HCT116 (cell line): ENCODE measurements around the gene TFPT. TPM values are rescaled to one million over a fixed set of nuclear protein-coding genes. Genes with fewer than 3 reads are reported as not detected.

Experiments
- ATAC-seq: fragments of 200-7000 bp; cut with Tn5 transposase; 2 replicates; pipeline ENCODE4 v1.9.1; 2020; ENCODE audit warnings: mild to moderate bottlenecking, moderate library complexity
- BruUV-seq: library from RNA; stranded (reverse); fragments of 400-500 nt; replicated peaks from 2 replicates; lab custom pipeline; 2021; lab: Mats Ljungman, UMichigan
- CTCF ChIA-PET: fragments of 300-600 bp; sonication (Branson Sonifier 250); formaldehyde crosslinking; loops from one replicate; lab custom pipeline; 2021; ENCODE audit warnings: antibody characterized with exemption; lab: Charles Lee
- POLR2A ChIA-PET: fragments of 300-600, 350-600 bp; sonication (Branson Sonifier 250); formaldehyde crosslinking; loops from one replicate; lab custom pipeline; 2021; ENCODE audit warnings: antibody characterized with exemption; lab: Charles Lee
- RAD21 ChIA-PET, 2 experiments: fragments of 300-600 bp; sonication (Branson Sonifier 250); formaldehyde crosslinking; loops; one replicate each; lab custom pipeline; 2023; ENCODE audit warnings: low total read pairs in 2 of 2; ENCODE audit not compliant: uncharacterized antibody in 2 of 2, unreplicated experiment in 2 of 2, low non-redundant PET in 1 of 2; lab: Charles Lee
- DNase-seq: peaks from one replicate; pipeline ENCODE4 v3.0.0-alpha.2; 2010; ENCODE audit warnings: low read depth, low spot score
- H2AFZ ChIP-seq: fragments of 200-600 bp; shearing (Covaris generic), sonication (generic); 2 replicates; pipeline ENCODE4 v1.6.1; 2017; ENCODE audit warnings: low read depth, mixed run types, mixed read lengths, antibody characterized with exemption, low read length; ENCODE audit not compliant: poor library complexity, severe bottlenecking
- H3K27ac ChIP-seq: 2 replicates; pipeline ENCODE4 v1.5.1; 2012; ENCODE audit warnings: low read depth, low read length
- H3K27me3 ChIP-seq: fragments of 200-600 bp; sonication (generic); 2 replicates; pipeline ENCODE4 v1.6.1; 2016; ENCODE audit warnings: mixed run types, low read length, mixed read lengths; ENCODE audit not compliant: insufficient read depth
- H3K36me3 ChIP-seq, 2 experiments: fragments of 200-500 bp in 1 of 2; fragments of 200-600 bp in 1 of 2; sonication (Bioruptor generic) in 1 of 2; sonication (generic) in 1 of 2; 2 replicates each; pipeline versions ENCODE4 v1.5.1 to v1.6.1; 2014 to 2016; ENCODE audit warnings: low read length in 2 of 2, inconsistent platforms in 1 of 2, mixed read lengths in 1 of 2, mixed run types in 1 of 2; ENCODE audit not compliant: insufficient read depth in 2 of 2, control insufficient read depth in 1 of 2
- H3K4me1 ChIP-seq, 2 experiments: fragments of 200-600 bp in 1 of 2; sonication (generic) in 1 of 2; 2 replicates each; pipeline versions ENCODE4 v1.5.1 to v1.6.1; 2012 to 2017; ENCODE audit warnings: low read length in 2 of 2, inconsistent platforms in 1 of 2, mild to moderate bottlenecking in 1 of 2, mixed read lengths in 1 of 2, mixed run types in 1 of 2, moderate library complexity in 1 of 2; ENCODE audit not compliant: insufficient read depth in 2 of 2, control insufficient read depth in 1 of 2
- H3K4me2 ChIP-seq: fragments of 200-600 bp; sonication (generic); 2 replicates; pipeline ENCODE4 v1.6.1; 2017; ENCODE audit warnings: mixed run types, low read length, mixed read lengths
- H3K4me3 ChIP-seq, 2 experiments: fragments of 200-600 bp in 1 of 2; sonication (generic) in 1 of 2; replicated peaks in 1 of 2; 2 replicates each; pipeline ENCODE4 v1.5.1; 2011 to 2016; ENCODE audit warnings: low read length in 2 of 2, control low read depth in 1 of 2, low read depth in 1 of 2, mild to moderate bottlenecking in 1 of 2, mixed read lengths in 1 of 2, mixed run types in 1 of 2
- H3K79me2 ChIP-seq: fragments of 200-600 bp; sonication (generic); 2 replicates; pipeline ENCODE4 v1.6.1; 2017; ENCODE audit warnings: mild to moderate bottlenecking, mixed run types, low read length, moderate library complexity, mixed read lengths; ENCODE audit not compliant: insufficient read depth
- H3K9ac ChIP-seq: fragments of 200-600 bp; sonication (generic); 2 replicates; pipeline ENCODE4 v1.6.1; 2016; ENCODE audit warnings: low read length, mixed read lengths
- H3K9me2 ChIP-seq: fragments of 200-600 bp; sonication (generic), shearing (Covaris generic); 2 replicates; pipeline ENCODE4 v1.6.1; 2017; ENCODE audit warnings: mixed run types, mild to moderate bottlenecking, moderate library complexity; ENCODE audit not compliant: insufficient read depth
- H3K9me3 ChIP-seq, 2 experiments: fragments of 200-500 bp in 1 of 2; fragments of 200-600 bp in 1 of 2; sonication (Bioruptor generic) in 1 of 2; sonication (generic) in 1 of 2; 2 replicates each; pipeline ENCODE4 v1.6.1; 2014 to 2017; ENCODE audit warnings: low read length in 2 of 2, mixed read lengths in 2 of 2, inconsistent platforms in 1 of 2, low read depth in 1 of 2, mild to moderate bottlenecking in 1 of 2, mixed run types in 1 of 2, moderate library complexity in 1 of 2; ENCODE audit not compliant: control insufficient read depth in 1 of 2, insufficient read depth in 1 of 2
- H4K20me1 ChIP-seq: fragments of 200-600 bp; sonication (generic), shearing (Covaris generic); 2 replicates; pipeline ENCODE4 v1.6.1; 2017; ENCODE audit warnings: mixed run types, mild to moderate bottlenecking, moderate library complexity; ENCODE audit not compliant: insufficient read depth
- CBX3 ChIP-seq: IDR thresholded peaks from 2 replicates; pipeline ENCODE4 v1.6.1; 2012; ENCODE audit warnings: low read depth
- CEBPB ChIP-seq: IDR thresholded peaks from 2 replicates; pipeline ENCODE4 v1.6.1; 2012; ENCODE audit warnings: low read depth
- ELF1 ChIP-seq: IDR thresholded peaks from 2 replicates; pipeline ENCODE4 v1.6.1; 2012; ENCODE audit warnings: low read depth, borderline replicate concordance
- EZH2 ChIP-seq: fragments of 200-600 bp; sonication (generic); IDR thresholded peaks from 2 replicates; pipeline ENCODE4 v1.6.1; 2017; ENCODE audit warnings: antibody characterized with exemption, mixed run types
- EZH2phosphoT487 ChIP-seq: fragments of 200-600 bp; IDR thresholded peaks from 2 replicates; pipeline ENCODE4 v1.6.1; 2018; ENCODE audit warnings: antibody characterized with exemption, borderline replicate concordance
- JUND ChIP-seq: IDR thresholded peaks from 2 replicates; pipeline ENCODE4 v1.6.1; 2012
- POLR2A ChIP-seq: IDR thresholded peaks from 2 replicates; pipeline ENCODE4 v1.7.0; 2011; ENCODE audit warnings: borderline replicate concordance; ENCODE audit not compliant: insufficient read depth, insufficient read length; ENCODE audit errors: extremely low read depth
- RAD21 ChIP-seq: IDR thresholded peaks from 2 replicates; pipeline ENCODE4 v1.6.1; 2012; ENCODE audit warnings: low read depth, mild to moderate bottlenecking
- SIN3A ChIP-seq: IDR thresholded peaks from 2 replicates; pipeline ENCODE4 v1.6.1; 2012; ENCODE audit warnings: low read depth
- SP1 ChIP-seq: IDR thresholded peaks from 2 replicates; pipeline ENCODE4 v1.6.1; 2012; ENCODE audit warnings: low read depth
- ZFX ChIP-seq: fragments of 450-650 bp; IDR thresholded peaks from 2 replicates; pipeline ENCODE4 v1.6.1; 2017
- ZNF274 ChIP-seq: fragments of 200-500 bp; sonication (Bioruptor generic); IDR thresholded peaks from 2 replicates; pipeline ENCODE4 v1.6.1; 2014; ENCODE audit warnings: mild to moderate bottlenecking, low read depth, low read length, inconsistent platforms
- intact Hi-C: fragments of 100-400 bp; cut with micrococcal nuclease; formaldehyde crosslinking; loops from 2 replicates; pipeline ENCODE4 v1.10.0; 2022
- total RNA-seq: library from RNA; stranded (reverse); gene quantifications from one replicate; pipeline ENCODE4 v1.2.1, GENCODE V29; 2021; ENCODE audit not compliant: unreplicated experiment
- TF ChIP-seq, protein P1 (sequence below): IDR thresholded peaks from 2 replicates; pipeline ENCODE4 v1.6.1; 2011; ENCODE audit warnings: mild to moderate bottlenecking, low read length, moderate library complexity; ENCODE audit not compliant: insufficient replicate concordance; ENCODE audit errors: extremely low read depth
- TF ChIP-seq, protein P2 (sequence below): IDR thresholded peaks from 2 replicates; pipeline ENCODE4 v1.6.1; 2012
- TF ChIP-seq, protein P3 (sequence below): IDR thresholded peaks from 2 replicates; pipeline ENCODE4 v1.6.1; 2012; ENCODE audit warnings: low read depth
- TF ChIP-seq, protein P4 (sequence below): IDR thresholded peaks from 2 replicates; pipeline ENCODE4 v1.6.1; 2012

Gene TFPT
- total RNA-seq, 1 experiment from 2014 or later = 7.1 TPM

DNA sequence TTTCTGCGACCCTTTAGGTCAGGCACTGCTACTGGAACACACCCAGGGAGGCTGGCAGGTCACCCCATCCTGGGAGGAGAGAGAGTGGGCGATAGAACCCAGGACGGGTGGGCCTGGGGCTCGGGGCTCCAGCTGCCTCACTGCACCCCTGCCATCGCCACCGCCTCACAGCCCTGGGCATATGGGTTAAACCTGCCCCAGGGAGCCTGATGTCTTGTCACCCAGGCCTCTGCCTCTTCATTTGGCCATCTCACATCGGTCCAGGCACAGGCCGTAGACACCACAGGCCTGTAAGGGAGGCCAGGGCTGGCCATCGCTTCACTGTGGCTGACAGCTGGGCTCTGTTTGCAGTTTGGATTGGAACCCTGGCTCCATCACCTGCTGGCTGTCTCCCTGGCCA lies 10.3 kb upstream of the TFPT start:
- POLR2A ChIA-PET = no interaction called here
- no peaks in the 10 kb centered on the region for H3K9me3 ChIP-seq

More for the DNA sequence above, 10.3 kb upstream of the TFPT start:
- H3K79me2 ChIP-seq = no peaks in the 10 kb centered on the region
- H3K9ac ChIP-seq = no peak overlapping the region
- H3K27ac ChIP-seq = no peak overlapping the region
- H4K20me1 ChIP-seq = no peaks in the 10 kb centered on the region
- intact Hi-C loops = no loop called here
- H3K4me3 ChIP-seq = no peak overlapping the region
- H3K36me3 ChIP-seq = peaks cover 40 to 47% of the 10 kb centered on the region in 2 experiments; a peak in 3 of 4 replicates
- ATAC-seq (no peak), DNase-seq (no peak)
- no peaks in the 10 kb centered on the region for H3K9me2 ChIP-seq
- BruUV-seq = no TSS peak
- no peak for TF ChIP-seq CEBPB
- TF ChIP-seq SIN3A = no peak
- TF ChIP-seq ZNF274 = no peak
- TF ChIP-seq, protein P1, sequence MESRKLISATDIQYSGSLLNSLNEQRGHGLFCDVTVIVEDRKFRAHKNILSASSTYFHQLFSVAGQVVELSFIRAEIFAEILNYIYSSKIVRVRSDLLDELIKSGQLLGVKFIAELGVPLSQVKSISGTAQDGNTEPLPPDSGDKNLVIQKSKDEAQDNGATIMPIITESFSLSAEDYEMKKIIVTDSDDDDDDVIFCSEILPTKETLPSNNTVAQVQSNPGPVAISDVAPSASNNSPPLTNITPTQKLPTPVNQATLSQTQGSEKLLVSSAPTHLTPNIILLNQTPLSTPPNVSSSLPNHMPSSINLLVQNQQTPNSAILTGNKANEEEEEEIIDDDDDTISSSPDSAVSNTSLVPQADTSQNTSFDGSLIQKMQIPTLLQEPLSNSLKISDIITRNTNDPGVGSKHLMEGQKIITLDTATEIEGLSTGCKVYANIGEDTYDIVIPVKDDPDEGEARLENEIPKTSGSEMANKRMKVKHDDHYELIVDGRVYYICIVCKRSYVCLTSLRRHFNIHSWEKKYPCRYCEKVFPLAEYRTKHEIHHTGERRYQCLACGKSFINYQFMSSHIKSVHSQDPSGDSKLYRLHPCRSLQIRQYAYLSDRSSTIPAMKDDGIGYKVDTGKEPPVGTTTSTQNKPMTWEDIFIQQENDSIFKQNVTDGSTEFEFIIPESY = no peak
- no peak for TF ChIP-seq ZFX
- no peak for TF ChIP-seq CBX3
- TF ChIP-seq POLR2A = no peak
- TF ChIP-seq EZH2phosphoT487 = no peak
- no peak for TF ChIP-seq RAD21
- TF ChIP-seq JUND = no peak
- TF ChIP-seq ELF1 = no peak
- TF ChIP-seq SP1 = no peak
- TF ChIP-seq EZH2 = no peak
- TF ChIP-seq, protein P2, sequence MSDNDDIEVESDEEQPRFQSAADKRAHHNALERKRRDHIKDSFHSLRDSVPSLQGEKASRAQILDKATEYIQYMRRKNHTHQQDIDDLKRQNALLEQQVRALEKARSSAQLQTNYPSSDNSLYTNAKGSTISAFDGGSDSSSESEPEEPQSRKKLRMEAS = no peak
- TF ChIP-seq, protein P3, sequence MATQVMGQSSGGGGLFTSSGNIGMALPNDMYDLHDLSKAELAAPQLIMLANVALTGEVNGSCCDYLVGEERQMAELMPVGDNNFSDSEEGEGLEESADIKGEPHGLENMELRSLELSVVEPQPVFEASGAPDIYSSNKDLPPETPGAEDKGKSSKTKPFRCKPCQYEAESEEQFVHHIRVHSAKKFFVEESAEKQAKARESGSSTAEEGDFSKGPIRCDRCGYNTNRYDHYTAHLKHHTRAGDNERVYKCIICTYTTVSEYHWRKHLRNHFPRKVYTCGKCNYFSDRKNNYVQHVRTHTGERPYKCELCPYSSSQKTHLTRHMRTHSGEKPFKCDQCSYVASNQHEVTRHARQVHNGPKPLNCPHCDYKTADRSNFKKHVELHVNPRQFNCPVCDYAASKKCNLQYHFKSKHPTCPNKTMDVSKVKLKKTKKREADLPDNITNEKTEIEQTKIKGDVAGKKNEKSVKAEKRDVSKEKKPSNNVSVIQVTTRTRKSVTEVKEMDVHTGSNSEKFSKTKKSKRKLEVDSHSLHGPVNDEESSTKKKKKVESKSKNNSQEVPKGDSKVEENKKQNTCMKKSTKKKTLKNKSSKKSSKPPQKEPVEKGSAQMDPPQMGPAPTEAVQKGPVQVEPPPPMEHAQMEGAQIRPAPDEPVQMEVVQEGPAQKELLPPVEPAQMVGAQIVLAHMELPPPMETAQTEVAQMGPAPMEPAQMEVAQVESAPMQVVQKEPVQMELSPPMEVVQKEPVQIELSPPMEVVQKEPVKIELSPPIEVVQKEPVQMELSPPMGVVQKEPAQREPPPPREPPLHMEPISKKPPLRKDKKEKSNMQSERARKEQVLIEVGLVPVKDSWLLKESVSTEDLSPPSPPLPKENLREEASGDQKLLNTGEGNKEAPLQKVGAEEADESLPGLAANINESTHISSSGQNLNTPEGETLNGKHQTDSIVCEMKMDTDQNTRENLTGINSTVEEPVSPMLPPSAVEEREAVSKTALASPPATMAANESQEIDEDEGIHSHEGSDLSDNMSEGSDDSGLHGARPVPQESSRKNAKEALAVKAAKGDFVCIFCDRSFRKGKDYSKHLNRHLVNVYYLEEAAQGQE = no peak
- TF ChIP-seq, protein P4, sequence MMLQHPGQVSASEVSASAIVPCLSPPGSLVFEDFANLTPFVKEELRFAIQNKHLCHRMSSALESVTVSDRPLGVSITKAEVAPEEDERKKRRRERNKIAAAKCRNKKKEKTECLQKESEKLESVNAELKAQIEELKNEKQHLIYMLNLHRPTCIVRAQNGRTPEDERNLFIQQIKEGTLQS = no peak
- no peaks in the 10 kb centered on the region for H3K4me1 ChIP-seq
- ChIA-PET CTCF (no interaction called here), RAD21 (no interaction called here)
- no peak overlapping the region for H2AFZ ChIP-seq
- no peak overlapping the region for H3K4me2 ChIP-seq
- H3K27me3 ChIP-seq = no peaks in the 10 kb centered on the region
